MM.1S (cell line): ENCODE data around the gene TYSND1.

Experiments
- DNase-seq: peaks from one replicate; pipeline ENCODE4 v3.0.0-alpha.2; 2015
- H2AFZ ChIP-seq: fragments of 300-600 bp; sonication (generic); 2 replicates; pipeline ENCODE4 v1.6.0; 2016; ENCODE audit warnings: antibody characterized with exemption, low read length
- H3F3A ChIP-seq: fragments of 300-600 bp; sonication (generic); 2 replicates; pipeline ENCODE4 v1.6.1; 2016; ENCODE audit warnings: mild to moderate bottlenecking, antibody characterized with exemption, low read length, moderate library complexity, mixed read lengths; ENCODE audit not compliant: insufficient read depth
- H3K27ac ChIP-seq: fragments of 300-600 bp; sonication (generic); 2 replicates; pipeline ENCODE4 v1.5.1; 2016; ENCODE audit warnings: mild to moderate bottlenecking, low read length
- H3K27me3 ChIP-seq: fragments of 300-600 bp; sonication (generic); replicated peaks from 2 replicates; pipeline ENCODE4 v1.6.0; 2016; ENCODE audit warnings: low read length; ENCODE audit not compliant: insufficient read depth
- H3K36me3 ChIP-seq: fragments of 300-600 bp; sonication (generic); replicated peaks from 2 replicates; pipeline ENCODE4 v1.6.1; 2016; ENCODE audit warnings: mild to moderate bottlenecking, low read length, mixed read lengths; ENCODE audit not compliant: insufficient read depth
- H3K4me1 ChIP-seq: fragments of 300-600 bp; sonication (generic); 2 replicates; pipeline ENCODE4 v1.6.1; 2016; ENCODE audit warnings: low read length, mixed read lengths
- H3K4me2 ChIP-seq: fragments of 300-600 bp; sonication (generic); 2 replicates; pipeline ENCODE4 v1.6.0; 2016; ENCODE audit warnings: low read depth, low read length
- H3K4me3 ChIP-seq: fragments of 300-600 bp; sonication (generic); 2 replicates; pipeline ENCODE4 v1.5.1; 2016; ENCODE audit warnings: low read length, mixed read lengths
- H3K79me2 ChIP-seq: fragments of 300-600 bp; sonication (generic); 2 replicates; pipeline ENCODE4 v1.6.1; 2016; ENCODE audit warnings: mixed run types, low read length, mixed read lengths
- H3K9ac ChIP-seq: fragments of 300-600 bp; sonication (generic); 2 replicates; pipeline ENCODE4 v1.6.1; 2016; ENCODE audit warnings: low read length, mixed read lengths
- H3K9me2 ChIP-seq: fragments of 300-600 bp; sonication (generic); replicated peaks from 2 replicates; pipeline ENCODE4 v1.6.1; 2016; ENCODE audit warnings: mild to moderate bottlenecking, low read length, mixed read lengths; ENCODE audit not compliant: insufficient read depth
- H3K9me3 ChIP-seq: fragments of 300-600 bp; sonication (generic); replicated peaks from 2 replicates; pipeline ENCODE4 v1.6.1; 2016; ENCODE audit warnings: mild to moderate bottlenecking, low read length, mixed read lengths; ENCODE audit not compliant: insufficient read depth
- H4K20me1 ChIP-seq: fragments of 300-600 bp; sonication (generic); 2 replicates; pipeline ENCODE4 v1.6.1; 2016; ENCODE audit warnings: mild to moderate bottlenecking, low read length, moderate library complexity, mixed read lengths; ENCODE audit not compliant: insufficient read depth
- EZH2 ChIP-seq: fragments of 300-600 bp; sonication (generic); optimal IDR thresholded peaks from 2 replicates; pipeline ENCODE3; 2017; ENCODE audit warnings: low read depth, mild to moderate bottlenecking, antibody characterized with exemption, low read length, mixed read lengths
- EZH2phosphoT487 ChIP-seq: fragments of 300-600 bp; sonication (generic); IDR thresholded peaks from 2 replicates; pipeline ENCODE4 v1.6.1; 2018; ENCODE audit warnings: antibody characterized with exemption, low read length
- TF ChIP-seq, protein P1 (sequence below): fragments of 300-600 bp; sonication (generic); IDR thresholded peaks from 2 replicates; pipeline ENCODE4 v1.5.1; 2016; ENCODE audit warnings: antibody characterized with exemption, low read length, mixed read lengths

Gene TYSND1

DNA sequence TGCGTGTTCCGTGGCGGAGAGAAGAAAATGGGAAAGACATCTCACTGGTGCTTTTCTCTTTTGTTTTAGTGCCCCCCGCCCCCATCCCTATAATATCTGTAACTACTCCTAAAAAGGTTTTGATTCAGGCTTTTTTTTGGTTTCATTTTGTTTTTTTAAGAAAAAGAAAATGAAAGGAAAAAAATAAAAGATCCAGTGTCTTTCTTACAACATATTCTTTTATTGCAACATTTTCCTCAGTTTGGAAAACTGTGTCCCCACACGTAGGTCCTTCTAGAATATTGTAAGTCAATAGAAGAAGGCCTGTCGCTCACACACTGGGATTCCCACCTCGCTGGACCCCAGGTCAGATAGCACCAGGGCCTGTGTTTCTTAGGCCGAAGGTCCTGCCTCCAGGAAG lies 34.4 kb downstream of the TYSND1 start:
- no peaks in the 10 kb centered on the region for H3K79me2 ChIP-seq
- H3F3A ChIP-seq, result no peaks in the 10 kb centered on the region
- DNase-seq, result no peak
- H3K9ac ChIP-seq, result no peak overlapping the region
- H3K36me3 ChIP-seq, result no peaks in the 10 kb centered on the region
- no peaks in the 10 kb centered on the region for H4K20me1 ChIP-seq
- no peaks in the 10 kb centered on the region for H3K4me1 ChIP-seq
- H3K27ac ChIP-seq, result no peak overlapping the region
- H3K27me3 ChIP-seq, result no peaks in the 10 kb centered on the region
- H3K9me2 ChIP-seq, result no peaks in the 10 kb centered on the region
- H3K9me3 ChIP-seq, result no peaks in the 10 kb centered on the region
- no peak overlapping the region for H3K4me3 ChIP-seq
- TF ChIP-seq, protein P1, sequence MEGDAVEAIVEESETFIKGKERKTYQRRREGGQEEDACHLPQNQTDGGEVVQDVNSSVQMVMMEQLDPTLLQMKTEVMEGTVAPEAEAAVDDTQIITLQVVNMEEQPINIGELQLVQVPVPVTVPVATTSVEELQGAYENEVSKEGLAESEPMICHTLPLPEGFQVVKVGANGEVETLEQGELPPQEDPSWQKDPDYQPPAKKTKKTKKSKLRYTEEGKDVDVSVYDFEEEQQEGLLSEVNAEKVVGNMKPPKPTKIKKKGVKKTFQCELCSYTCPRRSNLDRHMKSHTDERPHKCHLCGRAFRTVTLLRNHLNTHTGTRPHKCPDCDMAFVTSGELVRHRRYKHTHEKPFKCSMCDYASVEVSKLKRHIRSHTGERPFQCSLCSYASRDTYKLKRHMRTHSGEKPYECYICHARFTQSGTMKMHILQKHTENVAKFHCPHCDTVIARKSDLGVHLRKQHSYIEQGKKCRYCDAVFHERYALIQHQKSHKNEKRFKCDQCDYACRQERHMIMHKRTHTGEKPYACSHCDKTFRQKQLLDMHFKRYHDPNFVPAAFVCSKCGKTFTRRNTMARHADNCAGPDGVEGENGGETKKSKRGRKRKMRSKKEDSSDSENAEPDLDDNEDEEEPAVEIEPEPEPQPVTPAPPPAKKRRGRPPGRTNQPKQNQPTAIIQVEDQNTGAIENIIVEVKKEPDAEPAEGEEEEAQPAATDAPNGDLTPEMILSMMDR, result no peak
- TF ChIP-seq EZH2, result no peak
- no peak for TF ChIP-seq EZH2phosphoT487
- no peak overlapping the region for H2AFZ ChIP-seq
- H3K4me2 ChIP-seq, result no peak overlapping the region

DNA sequence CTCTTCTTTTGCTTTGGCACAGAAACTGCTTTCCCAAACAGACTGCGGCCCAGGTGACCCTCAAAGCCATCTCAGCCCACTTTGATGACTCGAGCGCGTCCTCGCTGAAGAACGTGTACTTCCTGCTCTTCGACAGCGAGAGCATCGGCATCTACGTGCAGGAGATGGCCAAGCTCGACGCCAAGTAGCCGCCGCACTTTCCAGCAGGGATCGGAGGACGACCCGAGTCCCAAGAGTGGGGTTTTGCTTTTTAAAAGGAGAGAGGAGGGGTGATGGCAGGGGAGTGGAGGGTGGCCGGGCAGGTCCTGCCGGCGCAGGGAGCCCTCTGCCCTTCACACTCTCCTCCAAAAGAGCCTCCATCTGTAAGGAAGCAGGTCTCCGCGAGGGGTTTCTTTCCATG lies 35.0 kb downstream of the TYSND1 start:
- Histone ChIP-seq H3K4me3 (no peak overlapping the region), H3K9me2 (no peaks in the 10 kb centered on the region), H3K27ac (no peak overlapping the region), H3K9me3 (no peaks in the 10 kb centered on the region), H2AFZ (no peak overlapping the region), H3K79me2 (no peaks in the 10 kb centered on the region), H3K4me2 (no peak overlapping the region), H3F3A (no peaks in the 10 kb centered on the region), H3K4me1 (no peaks in the 10 kb centered on the region), H4K20me1 (no peaks in the 10 kb centered on the region), H3K27me3 (no peaks in the 10 kb centered on the region), H3K9ac (no peak overlapping the region), H3K36me3 (no peaks in the 10 kb centered on the region)
- DNase-seq, result no peak
- TF ChIP-seq, protein P1, result no peak
- TF ChIP-seq EZH2phosphoT487, result no peak
- no peak for TF ChIP-seq EZH2

DNA sequence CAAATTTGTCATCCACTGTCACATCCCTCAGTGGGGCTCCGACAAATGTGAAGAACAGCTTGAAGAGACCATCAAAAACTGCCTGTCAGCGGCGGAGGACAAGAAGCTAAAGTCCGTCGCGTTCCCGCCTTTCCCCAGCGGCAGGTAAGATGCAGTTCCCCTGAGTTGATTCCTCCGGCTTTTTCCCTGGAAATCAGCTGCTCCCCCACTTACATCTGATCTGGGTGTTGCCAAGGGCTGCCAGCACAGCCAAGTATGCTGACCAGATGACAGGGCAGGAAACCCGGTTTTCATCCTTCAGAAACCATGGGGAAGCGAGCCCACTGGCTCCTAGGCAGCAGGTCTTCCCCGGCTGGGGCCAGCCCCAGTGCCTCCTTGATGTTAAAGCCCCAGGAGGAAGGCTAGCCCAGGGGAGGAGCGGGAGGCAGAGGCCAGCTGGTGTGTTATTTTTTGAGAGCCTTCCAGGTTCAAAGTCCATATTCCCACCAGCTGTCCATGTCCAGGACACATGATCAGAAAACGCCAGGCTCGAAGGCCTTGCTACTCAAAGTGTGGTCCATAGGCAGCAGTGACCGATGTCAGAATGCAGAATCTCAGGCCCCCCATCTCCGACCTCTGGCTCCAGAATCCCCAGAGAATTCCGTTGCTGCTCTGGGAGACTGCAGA lies 37.3 kb downstream of the TYSND1 start:
- Histone ChIP-seq H3K4me2 (no peak overlapping the region), H3K4me1 (no peaks in the 10 kb centered on the region), H3K9me2 (no peaks in the 10 kb centered on the region), H3K9me3 (no peaks in the 10 kb centered on the region), H3K36me3 (no peaks in the 10 kb centered on the region), H3K79me2 (no peaks in the 10 kb centered on the region), H2AFZ (no peak overlapping the region), H3F3A (no peaks in the 10 kb centered on the region), H3K4me3 (no peak overlapping the region), H3K9ac (no peak overlapping the region), H3K27ac (no peak overlapping the region), H4K20me1 (no peaks in the 10 kb centered on the region), H3K27me3 (no peaks in the 10 kb centered on the region)
- no peak for DNase-seq
- TF ChIP-seq, protein P1, result no peak
- TF ChIP-seq EZH2 (no peak), EZH2phosphoT487 (no peak)
